ENCODE data around the gene CDC26.

Gene CDC26

DNA sequence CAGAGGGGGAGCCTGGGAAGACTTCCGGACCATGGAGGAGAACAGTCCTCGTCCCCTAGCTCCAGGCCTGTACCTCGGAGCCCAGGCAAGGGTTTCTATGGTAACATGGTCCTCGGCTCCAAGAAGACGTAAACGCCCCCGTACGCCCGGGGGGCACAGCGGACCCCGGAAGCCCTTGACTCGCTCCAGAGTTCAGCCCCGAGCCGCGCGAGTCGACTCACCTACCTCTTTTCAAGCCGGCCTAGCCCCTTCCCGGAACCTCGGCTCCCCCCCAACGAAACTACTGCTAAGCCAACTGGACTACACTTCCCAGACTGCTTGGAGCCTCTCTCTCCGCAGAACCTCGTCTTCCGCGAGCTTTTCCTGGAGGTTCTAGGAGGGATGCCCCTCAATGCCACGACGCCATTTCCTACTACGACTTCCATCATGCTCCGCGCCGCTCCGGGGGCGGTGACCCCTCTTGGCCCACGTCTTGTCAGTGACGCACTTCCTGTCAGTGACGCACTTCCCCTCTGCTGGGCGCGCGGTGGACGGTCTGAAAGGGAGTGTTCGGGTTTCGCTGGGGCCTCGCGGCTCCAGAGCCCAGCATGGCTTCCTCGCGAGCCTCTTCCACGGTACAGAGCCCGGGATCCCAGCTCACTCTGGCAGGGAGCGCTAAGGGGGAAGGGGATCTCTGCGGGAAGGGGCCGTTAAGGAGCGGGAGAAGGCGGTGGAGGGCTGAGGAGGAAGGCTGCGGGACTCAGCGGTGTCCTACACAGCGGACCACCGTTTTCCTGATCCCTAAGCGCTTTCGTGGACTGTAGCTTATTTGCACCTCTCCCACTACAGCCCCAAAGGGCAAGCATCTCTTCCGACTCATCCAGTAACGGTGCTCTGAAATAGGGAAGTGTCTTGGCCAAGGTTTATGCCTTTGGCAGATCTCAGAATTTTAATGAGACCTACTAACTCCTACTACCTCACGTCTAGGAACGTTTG, at the start of gene CDC26, which contains the start of gene PRPF4:
Gene CDC26 (minus strand): TSS at position 416 of the 975 bp plus-strand sequence. CDS start 3,065 bp downstream, outside the sequence.
Gene PRPF4 (plus strand): TSS at position 502 of the 975 bp plus-strand sequence. CDS start 86 bp downstream, at position 588.
- Histone ChIP-seq H3K36me3 (ENCODE audit: control insufficient read depth, insufficient read depth, low read length) (peaks cover 16% of the 10 kb centered on the region), H3K27me3 (replicated peaks; ENCODE audit: control insufficient read depth, insufficient read depth, low read length) (no peaks in the 10 kb centered on the region), H3K4me3 (replicated peaks; ENCODE audit: low read depth, low read length) (peak within 1 kb of the TSS; percentile 76)
- TF ChIP-seq, protein P1, sequence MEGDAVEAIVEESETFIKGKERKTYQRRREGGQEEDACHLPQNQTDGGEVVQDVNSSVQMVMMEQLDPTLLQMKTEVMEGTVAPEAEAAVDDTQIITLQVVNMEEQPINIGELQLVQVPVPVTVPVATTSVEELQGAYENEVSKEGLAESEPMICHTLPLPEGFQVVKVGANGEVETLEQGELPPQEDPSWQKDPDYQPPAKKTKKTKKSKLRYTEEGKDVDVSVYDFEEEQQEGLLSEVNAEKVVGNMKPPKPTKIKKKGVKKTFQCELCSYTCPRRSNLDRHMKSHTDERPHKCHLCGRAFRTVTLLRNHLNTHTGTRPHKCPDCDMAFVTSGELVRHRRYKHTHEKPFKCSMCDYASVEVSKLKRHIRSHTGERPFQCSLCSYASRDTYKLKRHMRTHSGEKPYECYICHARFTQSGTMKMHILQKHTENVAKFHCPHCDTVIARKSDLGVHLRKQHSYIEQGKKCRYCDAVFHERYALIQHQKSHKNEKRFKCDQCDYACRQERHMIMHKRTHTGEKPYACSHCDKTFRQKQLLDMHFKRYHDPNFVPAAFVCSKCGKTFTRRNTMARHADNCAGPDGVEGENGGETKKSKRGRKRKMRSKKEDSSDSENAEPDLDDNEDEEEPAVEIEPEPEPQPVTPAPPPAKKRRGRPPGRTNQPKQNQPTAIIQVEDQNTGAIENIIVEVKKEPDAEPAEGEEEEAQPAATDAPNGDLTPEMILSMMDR (IDR thresholded peaks at IDR 0.05; ENCODE audit: insufficient read depth, low read length, poor library complexity, severe bottlenecking): no peak
- peak; percentile 95 for DNase-seq (ENCODE audit: extremely low read depth, insufficient read length)

DNA sequence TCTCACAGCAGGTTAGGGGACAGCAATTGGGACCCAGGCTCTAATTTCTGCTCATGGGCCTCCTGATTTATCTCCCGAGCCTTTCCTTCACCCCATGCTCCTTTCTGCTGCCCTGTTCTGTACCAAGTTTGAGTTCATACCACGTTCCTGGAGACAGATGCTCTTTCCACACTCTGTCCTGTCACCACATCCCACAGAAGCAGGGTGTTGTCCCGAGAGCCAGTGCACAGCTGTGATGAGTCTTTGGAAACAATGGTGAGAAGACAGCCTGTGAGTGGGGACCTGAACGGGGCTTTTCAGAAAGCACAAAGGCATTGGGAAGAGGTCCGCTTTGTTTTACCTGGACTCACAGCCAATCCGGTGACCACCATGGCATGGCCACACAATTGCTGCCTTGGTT, 47.3 kb upstream of the CDC26 start:
- TF ChIP-seq, protein P1 (IDR thresholded peaks at IDR 0.05; ENCODE audit: insufficient read depth, low read length, poor library complexity, severe bottlenecking): no peak
- no peaks in the 10 kb centered on the region; the same call in 1 of the 2 replicates for H3K27me3 ChIP-seq (replicated peaks; ENCODE audit: control insufficient read depth, insufficient read depth, low read length)
- no peak overlapping the region for H3K4me3 ChIP-seq (replicated peaks; ENCODE audit: low read depth, low read length)
- no peaks in the 10 kb centered on the region for H3K36me3 ChIP-seq (ENCODE audit: control insufficient read depth, insufficient read depth, low read length)
- no peak for DNase-seq (ENCODE audit: extremely low read depth, insufficient read length)

DNA sequence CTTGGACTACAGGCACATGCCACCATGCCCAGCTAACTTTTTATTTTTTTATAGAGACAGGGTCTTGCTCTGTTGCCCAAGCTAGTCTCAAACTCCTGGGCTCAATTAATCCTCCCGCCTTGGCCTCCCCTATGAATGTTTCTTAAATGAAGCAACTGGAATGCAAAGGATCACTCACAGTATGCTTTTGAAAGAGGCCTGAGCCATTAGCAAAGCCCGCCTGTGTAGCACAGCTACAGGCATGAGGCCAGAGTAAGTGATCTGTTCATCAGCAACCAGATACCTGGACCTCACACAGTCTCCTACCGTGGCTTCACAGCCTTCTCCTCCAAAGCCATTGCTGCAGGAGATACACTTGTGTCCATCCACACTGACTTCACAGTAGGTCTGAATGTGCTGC, 44.7 kb upstream of the CDC26 start:
- no peak for DNase-seq (ENCODE audit: extremely low read depth, insufficient read length)
- TF ChIP-seq, protein P1 (IDR thresholded peaks at IDR 0.05; ENCODE audit: insufficient read depth, low read length, poor library complexity, severe bottlenecking): no peak
- Histone ChIP-seq H3K36me3 (ENCODE audit: control insufficient read depth, insufficient read depth, low read length) (no peaks in the 10 kb centered on the region), H3K4me3 (replicated peaks; ENCODE audit: low read depth, low read length) (no peak overlapping the region), H3K27me3 (replicated peaks; ENCODE audit: control insufficient read depth, insufficient read depth, low read length) (no peaks in the 10 kb centered on the region; the same call in 1 of the 2 replicates)

- Histone ChIP-seq H3K36me3 (ENCODE audit: control insufficient read depth, insufficient read depth, low read length) (no peaks in the 10 kb centered on the region), H3K27me3 (replicated peaks; ENCODE audit: control insufficient read depth, insufficient read depth, low read length) (no peaks in the 10 kb centered on the region; the same call in 1 of the 2 replicates), H3K4me3 (replicated peaks; ENCODE audit: low read depth, low read length) (no peak overlapping the region)
- TF ChIP-seq, protein P1 (IDR thresholded peaks at IDR 0.05; ENCODE audit: insufficient read depth, low read length, poor library complexity, severe bottlenecking): no peak
- no peak for DNase-seq (ENCODE audit: extremely low read depth, insufficient read length)
Measured at GRCh38 chr9:113319054-113319453, 43.7 kb upstream of the CDC26 start.

DNA sequence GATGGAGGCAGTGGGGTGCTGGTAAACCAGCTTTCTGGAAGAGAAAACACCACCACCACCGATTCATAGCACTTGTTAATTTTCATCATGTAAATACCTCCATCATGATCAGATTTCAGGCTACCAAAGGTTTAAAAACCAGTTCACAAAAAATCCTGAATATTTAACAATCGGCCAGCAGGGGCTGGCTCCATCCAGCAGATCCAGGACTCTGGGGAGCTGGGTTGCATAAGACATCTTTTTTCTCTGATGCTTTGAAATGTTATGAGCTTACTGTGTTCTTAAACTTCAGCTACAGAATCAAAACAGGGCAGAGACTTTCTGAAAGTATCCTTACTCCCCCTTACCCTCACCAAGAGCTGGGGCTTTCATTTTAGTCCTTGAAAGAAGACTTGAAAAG, 42.4 kb upstream of the CDC26 start:
- no peak for DNase-seq (ENCODE audit: extremely low read depth, insufficient read length)
- TF ChIP-seq, protein P1 (IDR thresholded peaks at IDR 0.05; ENCODE audit: insufficient read depth, low read length, poor library complexity, severe bottlenecking): no peak
- Histone ChIP-seq H3K27me3 (replicated peaks; ENCODE audit: control insufficient read depth, insufficient read depth, low read length) (no peaks in the 10 kb centered on the region), H3K36me3 (ENCODE audit: control insufficient read depth, insufficient read depth, low read length) (no peaks in the 10 kb centered on the region), H3K4me3 (replicated peaks; ENCODE audit: low read depth, low read length) (no peak overlapping the region)

All from GM06990 (cell line).